HepG2 (cell line): ENCODE measurements around the gene NUP153. TPM values are rescaled to one million over a fixed set of nuclear protein-coding genes. Genes with fewer than 3 reads are reported as not detected.

Experiments used
- EEA1 ChIP-seq: sonication (generic); formaldehyde crosslinking; IDR thresholded peaks from 2 replicates; pipeline ENCODE4 v1.5.1; 2020; ENCODE audit warnings: mild to moderate bottlenecking, missing genetic modification reagents, borderline replicate concordance
- ETV6 ChIP-seq: sonication (generic); formaldehyde crosslinking; conservative IDR thresholded peaks from 2 replicates; pipeline ENCODE4 v1.4.0; 2020; ENCODE audit warnings: missing genetic modification reagents
- EZH2 ChIP-seq: conservative IDR thresholded peaks from 2 replicates; pipeline ENCODE4 v1.6.1; 2012; ENCODE audit warnings: mild to moderate bottlenecking, low read depth, low read length, moderate library complexity
- GTF2F1 ChIP-seq: fragments of 150-350 bp; IDR thresholded peaks from 2 replicates; pipeline ENCODE4 v1.6.1; 2014; ENCODE audit warnings: low read length
- HES4 ChIP-seq: sonication (generic); formaldehyde crosslinking; IDR thresholded peaks from 2 replicates; pipeline ENCODE4 v1.9.0; 2021; ENCODE audit warnings: mild to moderate bottlenecking, missing genetic modification reagents, borderline replicate concordance
- MATR3 ChIP-seq: sonication (generic); formaldehyde crosslinking; IDR thresholded peaks from 2 replicates; pipeline ENCODE4 v1.4.0; 2020; ENCODE audit warnings: missing genetic modification reagents
- MXI1 ChIP-seq: IDR thresholded peaks from 3 replicates; pipeline ENCODE4 v1.6.1; 2012; ENCODE audit warnings: low read depth, low read length, inconsistent platforms, borderline replicate concordance
- NFRKB ChIP-seq: fragments of 450-650 bp; IDR thresholded peaks from 2 replicates; pipeline ENCODE4 v1.6.1; 2017
- NR1H2 ChIP-seq: sonication (generic); formaldehyde crosslinking; IDR thresholded peaks from 2 replicates; pipeline ENCODE4 v1.8.1; 2022; ENCODE audit warnings: low read depth, missing genetic modification reagents, borderline replicate concordance
- ONECUT2 ChIP-seq: sonication (generic); formaldehyde crosslinking; IDR thresholded peaks from 2 replicates; pipeline ENCODE4 v1.4.0; 2020; ENCODE audit warnings: missing genetic modification reagents
- RFXAP ChIP-seq: sonication (generic); formaldehyde crosslinking; IDR thresholded peaks from 2 replicates; pipeline ENCODE4 v1.4.0; 2020; ENCODE audit warnings: missing genetic modification reagents, borderline replicate concordance
- SPEN ChIP-seq: sonication (generic); formaldehyde crosslinking; IDR thresholded peaks from 2 replicates; pipeline ENCODE4 v1.5.1; 2020; ENCODE audit warnings: low read depth, mild to moderate bottlenecking, missing genetic modification reagents
- STAG1 ChIP-seq: sonication (generic); formaldehyde crosslinking; IDR thresholded peaks from 2 replicates; pipeline ENCODE4 v1.4.0; 2020; ENCODE audit warnings: missing genetic modification reagents
- ZNF225 ChIP-seq: sonication (generic); formaldehyde crosslinking; IDR thresholded peaks from 2 replicates; pipeline ENCODE4 v1.4.0; 2020; ENCODE audit warnings: mild to moderate bottlenecking, missing genetic modification reagents
- ZNF260 ChIP-seq: sonication (generic); formaldehyde crosslinking; IDR thresholded peaks from 2 replicates; pipeline ENCODE4 v1.4.0; 2020; ENCODE audit warnings: missing genetic modification reagents, low read depth, mild to moderate bottlenecking, borderline replicate concordance
- ZNF292 ChIP-seq: sonication (generic); formaldehyde crosslinking; IDR thresholded peaks from 2 replicates; pipeline ENCODE4 v1.8.1; 2022; ENCODE audit warnings: mild to moderate bottlenecking, low read depth, missing genetic modification reagents, borderline replicate concordance
- ZNF761 ChIP-seq: sonication (generic); formaldehyde crosslinking; conservative IDR thresholded peaks from 2 replicates; pipeline ENCODE4 v1.4.0; 2020; ENCODE audit warnings: mild to moderate bottlenecking, missing genetic modification reagents
- polyA plus RNA-seq, 8 experiments: library from polyadenylated mRNA; depleted of rRNA in 3 of 8; stranded (reverse) in 7 of 8; unstranded in 1 of 8; fragments of >200 nt; fragmentation: Illumina TruSeq in 4 of 8; extraction: Trizol in 4 of 8; gene quantifications; 2 replicates each; pipeline versions ENCODE4 v1.2.1 to v1.2.3, GENCODE V29; 2011 to 2016; ENCODE audit warnings: low read depth in 4 of 8, missing spikeins in 1 of 8, mixed read lengths in 1 of 8; ENCODE audit not compliant: insufficient read depth in 1 of 8
- total RNA-seq, 5 experiments: library from RNA; depleted of rRNA; stranded (reverse); fragments of >200 nt; fragmentation: Illumina TruSeq; extraction: Trizol; gene quantifications; 2 replicates each; pipeline ENCODE4 v1.2.3, GENCODE V29; 2016; ENCODE audit warnings: low read depth in 1 of 5
- TF ChIP-seq, protein P1 (sequence below): IDR thresholded peaks from 2 replicates; pipeline ENCODE4 v1.6.1; 2018; ENCODE audit warnings: missing genetic modification reagents
- TF ChIP-seq, protein P2 (sequence below): IDR thresholded peaks from 2 replicates; pipeline ENCODE4 v1.6.1; 2016; ENCODE audit warnings: missing biosample characterization, missing genetic modification reagents, low read depth
- TF ChIP-seq, protein P3 (sequence below): sonication (generic); formaldehyde crosslinking; IDR thresholded peaks from 2 replicates; pipeline ENCODE4 v1.5.0; 2020; ENCODE audit warnings: missing genetic modification reagents
- TF ChIP-seq, protein P4 (sequence below): sonication (generic); formaldehyde crosslinking; IDR thresholded peaks from 2 replicates; pipeline ENCODE4 v1.8.0; 2023; ENCODE audit warnings: mild to moderate bottlenecking, missing genetic modification reagents
- TF ChIP-seq, protein P5 (sequence below): IDR thresholded peaks from 2 replicates; pipeline ENCODE4 v1.6.1; 2012; ENCODE audit warnings: low read length, improper control_type of control experiment

Gene NUP153
- total and polyA plus RNA-seq, 2 of the 13 experiments (the other 11 are each of a cell fraction or from before 2014, with no cell fraction given), result 29.8 to 55.2 TPM

DNA sequence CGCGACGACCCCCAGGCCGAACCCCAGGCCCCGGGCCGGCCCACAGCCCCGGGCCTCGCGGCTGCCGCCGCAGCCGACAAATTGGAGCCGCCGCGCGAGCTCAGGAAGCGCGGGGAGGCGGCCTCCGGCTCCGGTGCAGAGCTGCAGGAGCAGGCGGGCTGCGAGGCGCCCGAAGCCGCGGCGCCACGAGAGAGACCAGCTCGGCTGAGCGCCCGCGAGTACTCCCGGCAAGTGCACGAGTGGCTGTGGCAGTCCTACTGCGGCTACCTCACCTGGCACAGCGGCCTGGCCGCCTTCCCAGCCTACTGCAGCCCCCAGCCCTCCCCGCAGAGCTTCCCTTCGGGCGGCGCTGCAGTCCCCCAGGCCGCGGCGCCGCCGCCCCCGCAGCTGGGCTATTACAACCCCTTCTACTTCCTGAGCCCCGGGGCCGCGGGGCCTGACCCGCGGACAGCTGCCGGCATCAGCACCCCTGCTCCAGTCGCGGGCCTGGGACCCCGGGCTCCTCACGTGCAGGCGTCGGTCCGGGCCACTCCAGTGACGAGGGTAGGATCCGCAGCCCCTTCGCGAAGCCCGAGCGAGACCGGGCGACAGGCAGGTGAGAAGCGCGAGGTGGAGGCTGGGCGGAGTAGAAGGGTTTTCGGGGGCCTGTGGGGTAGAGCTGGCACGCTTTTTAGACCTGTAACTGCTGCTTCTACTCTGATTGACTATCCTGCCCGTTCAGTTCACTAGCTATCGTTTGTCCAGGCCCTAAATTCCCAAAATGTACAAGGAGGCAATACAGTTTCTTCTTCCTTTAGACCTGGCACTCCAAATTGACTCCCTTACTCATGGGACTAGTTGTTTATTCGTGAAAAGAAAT is 106.0 kb downstream of the NUP153 start (continued):
- peak; percentile 31; the same call in 1 of the 2 replicates for TF ChIP-seq ONECUT2 (CRISPR knock-in tag)
- no peak for TF ChIP-seq NR1H2 (CRISPR knock-in tag)
- no peak for TF ChIP-seq GTF2F1
- TF ChIP-seq, protein P1, sequence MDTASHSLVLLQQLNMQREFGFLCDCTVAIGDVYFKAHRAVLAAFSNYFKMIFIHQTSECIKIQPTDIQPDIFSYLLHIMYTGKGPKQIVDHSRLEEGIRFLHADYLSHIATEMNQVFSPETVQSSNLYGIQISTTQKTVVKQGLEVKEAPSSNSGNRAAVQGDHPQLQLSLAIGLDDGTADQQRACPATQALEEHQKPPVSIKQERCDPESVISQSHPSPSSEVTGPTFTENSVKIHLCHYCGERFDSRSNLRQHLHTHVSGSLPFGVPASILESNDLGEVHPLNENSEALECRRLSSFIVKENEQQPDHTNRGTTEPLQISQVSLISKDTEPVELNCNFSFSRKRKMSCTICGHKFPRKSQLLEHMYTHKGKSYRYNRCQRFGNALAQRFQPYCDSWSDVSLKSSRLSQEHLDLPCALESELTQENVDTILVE (CRISPR knock-in tag), result 0 out of 2 replicates have a peak, but pooled peaks have one; percentile 35
- TF ChIP-seq NFRKB, result no peak
- TF ChIP-seq, protein P2, sequence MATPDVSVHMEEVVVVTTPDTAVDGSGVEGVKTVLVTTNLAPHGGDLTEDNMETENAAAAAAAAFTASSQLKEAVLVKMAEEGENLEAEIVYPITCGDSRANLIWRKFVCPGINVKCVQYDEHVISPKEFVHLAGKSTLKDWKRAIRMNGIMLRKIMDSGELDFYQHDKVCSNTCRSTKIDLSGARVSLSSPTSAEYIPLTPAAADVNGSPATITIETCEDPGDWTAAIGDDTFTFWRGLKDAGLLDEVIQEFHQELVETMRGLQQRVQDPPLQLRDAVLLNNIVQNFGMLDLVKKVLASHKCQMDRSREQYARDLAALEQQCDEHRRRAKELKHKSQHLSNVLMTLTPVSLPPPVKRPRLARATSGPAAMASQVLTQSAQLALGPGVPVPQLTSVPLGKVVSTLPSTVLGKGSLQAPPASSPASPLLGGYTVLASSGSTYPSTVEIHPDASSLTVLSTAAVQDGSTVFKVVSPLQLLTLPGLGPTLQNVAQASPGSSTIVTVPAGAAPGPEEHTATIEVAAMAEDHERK (CRISPR knock-in tag), result no peak
- TF ChIP-seq, protein P3, sequence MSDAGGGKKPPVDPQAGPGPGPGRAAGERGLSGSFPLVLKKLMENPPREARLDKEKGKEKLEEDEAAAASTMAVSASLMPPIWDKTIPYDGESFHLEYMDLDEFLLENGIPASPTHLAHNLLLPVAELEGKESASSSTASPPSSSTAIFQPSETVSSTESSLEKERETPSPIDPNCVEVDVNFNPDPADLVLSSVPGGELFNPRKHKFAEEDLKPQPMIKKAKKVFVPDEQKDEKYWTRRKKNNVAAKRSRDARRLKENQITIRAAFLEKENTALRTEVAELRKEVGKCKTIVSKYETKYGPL (CRISPR knock-in tag), result peak; percentile 75
- no peak for TF ChIP-seq MXI1
- TF ChIP-seq EZH2, result no peak
- TF ChIP-seq, protein P4, sequence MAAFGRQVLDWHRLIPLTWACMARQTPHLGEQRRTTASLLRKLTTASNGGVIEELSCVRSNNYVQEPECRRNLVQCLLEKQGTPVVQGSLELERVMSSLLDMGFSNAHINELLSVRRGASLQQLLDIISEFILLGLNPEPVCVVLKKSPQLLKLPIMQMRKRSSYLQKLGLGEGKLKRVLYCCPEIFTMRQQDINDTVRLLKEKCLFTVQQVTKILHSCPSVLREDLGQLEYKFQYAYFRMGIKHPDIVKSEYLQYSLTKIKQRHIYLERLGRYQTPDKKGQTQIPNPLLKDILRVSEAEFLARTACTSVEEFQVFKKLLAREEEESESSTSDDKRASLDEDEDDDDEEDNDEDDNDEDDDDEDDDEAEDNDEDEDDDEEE (CRISPR knock-in tag), result peak; percentile 93
- TF ChIP-seq ZNF761 (CRISPR knock-in tag), result no peak; the same call in 1 of the 2 replicates
- TF ChIP-seq MATR3, result no peak
- no peak for TF ChIP-seq SPEN (CRISPR knock-in tag)
- no peak for TF ChIP-seq ZNF260 (CRISPR knock-in tag)
- TF ChIP-seq, protein P5, sequence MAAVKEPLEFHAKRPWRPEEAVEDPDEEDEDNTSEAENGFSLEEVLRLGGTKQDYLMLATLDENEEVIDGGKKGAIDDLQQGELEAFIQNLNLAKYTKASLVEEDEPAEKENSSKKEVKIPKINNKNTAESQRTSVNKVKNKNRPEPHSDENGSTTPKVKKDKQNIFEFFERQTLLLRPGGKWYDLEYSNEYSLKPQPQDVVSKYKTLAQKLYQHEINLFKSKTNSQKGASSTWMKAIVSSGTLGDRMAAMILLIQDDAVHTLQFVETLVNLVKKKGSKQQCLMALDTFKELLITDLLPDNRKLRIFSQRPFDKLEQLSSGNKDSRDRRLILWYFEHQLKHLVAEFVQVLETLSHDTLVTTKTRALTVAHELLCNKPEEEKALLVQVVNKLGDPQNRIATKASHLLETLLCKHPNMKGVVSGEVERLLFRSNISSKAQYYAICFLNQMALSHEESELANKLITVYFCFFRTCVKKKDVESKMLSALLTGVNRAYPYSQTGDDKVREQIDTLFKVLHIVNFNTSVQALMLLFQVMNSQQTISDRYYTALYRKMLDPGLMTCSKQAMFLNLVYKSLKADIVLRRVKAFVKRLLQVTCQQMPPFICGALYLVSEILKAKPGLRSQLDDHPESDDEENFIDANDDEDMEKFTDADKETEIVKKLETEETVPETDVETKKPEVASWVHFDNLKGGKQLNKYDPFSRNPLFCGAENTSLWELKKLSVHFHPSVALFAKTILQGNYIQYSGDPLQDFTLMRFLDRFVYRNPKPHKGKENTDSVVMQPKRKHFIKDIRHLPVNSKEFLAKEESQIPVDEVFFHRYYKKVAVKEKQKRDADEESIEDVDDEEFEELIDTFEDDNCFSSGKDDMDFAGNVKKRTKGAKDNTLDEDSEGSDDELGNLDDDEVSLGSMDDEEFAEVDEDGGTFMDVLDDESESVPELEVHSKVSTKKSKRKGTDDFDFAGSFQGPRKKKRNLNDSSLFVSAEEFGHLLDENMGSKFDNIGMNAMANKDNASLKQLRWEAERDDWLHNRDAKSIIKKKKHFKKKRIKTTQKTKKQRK, result no peak
- TF ChIP-seq ZNF292, result no peak
- TF ChIP-seq ZNF225 (CRISPR knock-in tag), result no peak; the same call in 1 of the 2 replicates
- TF ChIP-seq RFXAP (CRISPR knock-in tag), result peak; percentile 35; the same call in 1 of the 2 replicates
- TF ChIP-seq ETV6, result no peak
- 0 out of 2 replicates have a peak, but pooled peaks have one; percentile 86 for TF ChIP-seq EEA1 (CRISPR knock-in tag)
- TF ChIP-seq HES4 (CRISPR knock-in tag), result 0 out of 2 replicates have a peak, but pooled peaks have one; percentile 50
- no peak for TF ChIP-seq STAG1 (CRISPR knock-in tag)
